Measurements from ENCODE around the gene ZNF221.

ZNF221 gene

GRCh38 chr19:43908659-43909058 is 42.4 kb upstream of the ZNF221 start:
- no peak for DNase-seq (ENCODE audit: low read depth, low spot score)
- CTCF ChIA-PET: no interaction called here
- no peak for TF ChIP-seq CTCF (IDR thresholded peaks at IDR 0.05; ENCODE audit: insufficient read depth, low read length, missing control alignments)
- H3K4me3 ChIP-seq (ENCODE audit: low read depth, low read length): no peak overlapping the region
- POLR2A ChIA-PET: no interaction called here

GRCh38 chr19:43910884-43911283 is 40.1 kb upstream of the ZNF221 start:
- H3K4me3 ChIP-seq (ENCODE audit: low read depth, low read length): no peak overlapping the region
- TF ChIP-seq CTCF (IDR thresholded peaks at IDR 0.05; ENCODE audit: insufficient read depth, low read length, missing control alignments): no peak
- no peak for DNase-seq (ENCODE audit: low read depth, low spot score)
- ChIA-PET CTCF (no interaction called here), POLR2A (no interaction called here)

- POLR2A ChIA-PET: no interaction called here
- no peak for DNase-seq (ENCODE audit: low read depth, low spot score)
- H3K4me3 ChIP-seq (ENCODE audit: low read depth, low read length): no peak overlapping the region
- no peak for TF ChIP-seq CTCF (IDR thresholded peaks at IDR 0.05; ENCODE audit: insufficient read depth, low read length, missing control alignments)
- CTCF ChIA-PET: no interaction called here
Measured at GRCh38 chr19:43913383-43913782, 37.6 kb upstream of the ZNF221 start.

- TF ChIP-seq CTCF (IDR thresholded peaks at IDR 0.05; ENCODE audit: insufficient read depth, low read length, missing control alignments): no peak
- no peak for DNase-seq (ENCODE audit: low read depth, low spot score)
- POLR2A ChIA-PET: no interaction called here
- H3K4me3 ChIP-seq (ENCODE audit: low read depth, low read length): no peak overlapping the region
- CTCF ChIA-PET: interaction anchor here (1.1 kb wide), 1 partner anchor 156 kb away, joined by 3 read pairs; no protein-coding TSS in a partner anchor
Measured at GRCh38 chr19:43914051-43914450, 37.0 kb upstream of the ZNF221 start.

DNA sequence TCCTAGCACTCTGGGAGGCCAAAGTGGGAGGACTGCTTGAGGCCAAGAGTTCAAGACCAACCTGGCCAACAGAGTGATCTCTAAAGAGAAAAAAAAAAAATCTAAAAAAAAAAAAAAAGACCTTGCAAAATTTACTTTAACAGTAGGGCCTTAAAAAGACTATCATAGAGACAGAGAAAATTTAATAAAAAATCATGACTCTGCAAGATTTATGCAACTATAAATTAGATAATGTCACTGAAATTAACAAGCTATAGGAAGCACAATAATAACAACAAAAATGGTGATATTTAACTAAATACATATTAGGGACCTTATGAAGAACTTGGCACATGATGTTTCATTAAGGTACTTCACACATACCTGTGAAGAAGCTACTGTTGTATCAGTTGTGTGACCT is 27.2 kb upstream of the ZNF221 start:
- TF ChIP-seq CTCF (IDR thresholded peaks at IDR 0.05; ENCODE audit: insufficient read depth, low read length, missing control alignments): no peak
- CTCF ChIA-PET: no interaction called here

GRCh38 chr19:43928820-43929219 is 22.2 kb upstream of the ZNF221 start:
- CTCF ChIA-PET: interaction anchor here (1.5 kb wide), 1 partner anchor 11 kb away, joined by 3 read pairs; no protein-coding TSS in a partner anchor
- TF ChIP-seq CTCF (IDR thresholded peaks at IDR 0.05; ENCODE audit: insufficient read depth, low read length, missing control alignments): no peak
- DNase-seq (ENCODE audit: low read depth, low spot score): no peak
- POLR2A ChIA-PET: no interaction called here
- no peak overlapping the region for H3K4me3 ChIP-seq (ENCODE audit: low read depth, low read length)

More for the DNA sequence above, 27.2 kb upstream of the ZNF221 start:
- H3K4me3 ChIP-seq (ENCODE audit: low read depth, low read length): no peak overlapping the region
- POLR2A ChIA-PET: no interaction called here
- no peak for DNase-seq (ENCODE audit: low read depth, low spot score)
